Measurements from ENCODE around the gene NDST1.

- TF ChIP-seq POLR2A (IDR thresholded peaks at IDR 0.05), result no peak
- TF ChIP-seq, protein P1, sequence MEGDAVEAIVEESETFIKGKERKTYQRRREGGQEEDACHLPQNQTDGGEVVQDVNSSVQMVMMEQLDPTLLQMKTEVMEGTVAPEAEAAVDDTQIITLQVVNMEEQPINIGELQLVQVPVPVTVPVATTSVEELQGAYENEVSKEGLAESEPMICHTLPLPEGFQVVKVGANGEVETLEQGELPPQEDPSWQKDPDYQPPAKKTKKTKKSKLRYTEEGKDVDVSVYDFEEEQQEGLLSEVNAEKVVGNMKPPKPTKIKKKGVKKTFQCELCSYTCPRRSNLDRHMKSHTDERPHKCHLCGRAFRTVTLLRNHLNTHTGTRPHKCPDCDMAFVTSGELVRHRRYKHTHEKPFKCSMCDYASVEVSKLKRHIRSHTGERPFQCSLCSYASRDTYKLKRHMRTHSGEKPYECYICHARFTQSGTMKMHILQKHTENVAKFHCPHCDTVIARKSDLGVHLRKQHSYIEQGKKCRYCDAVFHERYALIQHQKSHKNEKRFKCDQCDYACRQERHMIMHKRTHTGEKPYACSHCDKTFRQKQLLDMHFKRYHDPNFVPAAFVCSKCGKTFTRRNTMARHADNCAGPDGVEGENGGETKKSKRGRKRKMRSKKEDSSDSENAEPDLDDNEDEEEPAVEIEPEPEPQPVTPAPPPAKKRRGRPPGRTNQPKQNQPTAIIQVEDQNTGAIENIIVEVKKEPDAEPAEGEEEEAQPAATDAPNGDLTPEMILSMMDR (IDR thresholded peaks at IDR 0.05), result no peak
These were observed 32.1 kb downstream of the NDST1 start for GRCh38 chr5:150540042-150540441.

Measured in transverse colon (tissue), 3 donors.